H9 (cell line): Measurements from ENCODE around the gene TRPM8. TPM values are rescaled to one million over a fixed set of nuclear protein-coding genes. Genes with fewer than 3 reads are reported as not detected.

Experiments used
- DNase-seq: peaks from one replicate; pipeline ENCODE4 v3.0.0-alpha.2; 2017
- H2AFZ ChIP-seq: one replicate; pipeline ENCODE4 v1.6.1; 2013; ENCODE audit warnings: mild to moderate bottlenecking, low read length, control low read depth, moderate library complexity
- H2AK5ac ChIP-seq: 2 replicates; pipeline ENCODE4 v1.6.1; 2013; ENCODE audit warnings: low read length, control low read depth, mixed read lengths; ENCODE audit not compliant: insufficient read length
- H2BK120ac ChIP-seq: one replicate; pipeline ENCODE4 v1.6.1; 2013; ENCODE audit warnings: low read depth, mild to moderate bottlenecking, low read length, control low read depth, inconsistent platforms; ENCODE audit not compliant: poor library complexity, severe bottlenecking
- H2BK12ac ChIP-seq: 2 replicates; pipeline ENCODE4 v1.6.1; 2013; ENCODE audit warnings: low read length, control low read depth, mixed read lengths, low read depth; ENCODE audit not compliant: insufficient read length
- H2BK15ac ChIP-seq: 2 replicates; pipeline ENCODE4 v1.6.1; 2013; ENCODE audit warnings: low read depth, low read length, control low read depth
- H2BK20ac ChIP-seq: one replicate; pipeline ENCODE4 v1.6.1; 2013; ENCODE audit warnings: low read depth, mild to moderate bottlenecking, low read length, control low read depth, inconsistent platforms; ENCODE audit not compliant: poor library complexity, severe bottlenecking
- H2BK5ac ChIP-seq: 2 replicates; pipeline ENCODE4 v1.6.1; 2013; ENCODE audit warnings: low read length, control low read depth, mixed read lengths; ENCODE audit not compliant: insufficient read length
- H3K14ac ChIP-seq: 2 replicates; pipeline ENCODE4 v1.6.1; 2013; ENCODE audit warnings: low read length, control low read depth; ENCODE audit not compliant: insufficient read depth
- H3K18ac ChIP-seq: 2 replicates; pipeline ENCODE4 v1.6.1; 2013; ENCODE audit warnings: low read depth, mild to moderate bottlenecking, mixed read lengths, low read length, control low read depth; ENCODE audit not compliant: insufficient read length
- H3K23ac ChIP-seq: 2 replicates; pipeline ENCODE4 v1.6.1; 2013; ENCODE audit warnings: low read length, control low read depth, mixed read lengths, low read depth; ENCODE audit not compliant: insufficient read length
- H3K23me2 ChIP-seq: 2 replicates; pipeline ENCODE4 v1.6.1; 2013; ENCODE audit warnings: low read depth, mild to moderate bottlenecking, mixed read lengths, low read length, control low read depth; ENCODE audit not compliant: insufficient read length, poor library complexity, severe bottlenecking
- H3K27ac ChIP-seq: 2 replicates; pipeline ENCODE4 v1.5.1; 2013; ENCODE audit warnings: low read length, control low read depth, mixed read lengths, low read depth; ENCODE audit not compliant: insufficient read length
- H3K27me3 ChIP-seq: 2 replicates; pipeline ENCODE4 v1.6.1; 2013; ENCODE audit warnings: low read length, control low read depth, inconsistent platforms; ENCODE audit not compliant: insufficient read depth
- H3K4ac ChIP-seq: 2 replicates; pipeline ENCODE4 v1.6.1; 2013; ENCODE audit warnings: low read depth, mild to moderate bottlenecking, control low read depth, inconsistent platforms, low read length, moderate library complexity
- H3K4me1 ChIP-seq: 2 replicates; pipeline ENCODE4 v1.6.1; 2013; ENCODE audit warnings: low read length, control low read depth, inconsistent platforms; ENCODE audit not compliant: insufficient read depth
- H3K4me2 ChIP-seq: 2 replicates; pipeline ENCODE4 v1.6.1; 2013; ENCODE audit warnings: low read length, control low read depth, mixed read lengths; ENCODE audit not compliant: insufficient read length, insufficient read depth
- H3K56ac ChIP-seq: 2 replicates; pipeline ENCODE4 v1.6.1; 2013; ENCODE audit warnings: low read depth, mild to moderate bottlenecking, mixed read lengths, low read length, control low read depth; ENCODE audit not compliant: insufficient read length
- H3K79me1 ChIP-seq: 2 replicates; pipeline ENCODE4 v1.6.1; 2013; ENCODE audit warnings: low read depth, mild to moderate bottlenecking, moderate library complexity, low read length, control low read depth, inconsistent platforms; ENCODE audit not compliant: insufficient read depth, poor library complexity, severe bottlenecking
- H3K79me2 ChIP-seq: 2 replicates; pipeline ENCODE4 v1.6.1; 2013; ENCODE audit warnings: low read length, control low read depth, inconsistent platforms; ENCODE audit not compliant: insufficient read depth
- H3K9ac ChIP-seq: 2 replicates; pipeline ENCODE4 v1.6.1; 2013; ENCODE audit warnings: low read length, control low read depth, mixed read lengths; ENCODE audit not compliant: insufficient read length; ENCODE audit errors: extremely low read depth
- H3K9me3 ChIP-seq: one replicate; pipeline ENCODE4 v1.6.1; 2013; ENCODE audit warnings: low read depth, low read length, inconsistent platforms; ENCODE audit not compliant: control insufficient read depth
- H3T11ph ChIP-seq: one replicate; pipeline ENCODE4 v1.6.1; 2013; ENCODE audit warnings: mild to moderate bottlenecking, low read length, control low read depth, inconsistent platforms
- H4K20me1 ChIP-seq: one replicate; pipeline ENCODE4 v1.6.1; 2013; ENCODE audit not compliant: control insufficient read depth, insufficient read length, insufficient read depth
- H4K5ac ChIP-seq: 2 replicates; pipeline ENCODE4 v1.6.1; 2013; ENCODE audit warnings: low read depth, mild to moderate bottlenecking, mixed read lengths, low read length, control low read depth; ENCODE audit not compliant: insufficient read length
- H4K8ac ChIP-seq: replicated peaks from 2 replicates; pipeline ENCODE4 v1.6.1; 2013; ENCODE audit warnings: low read length, control low read depth, mixed read lengths, low read depth; ENCODE audit not compliant: insufficient read length
- H4K91ac ChIP-seq: 2 replicates; pipeline ENCODE4 v1.6.1; 2013; ENCODE audit warnings: low read depth, mild to moderate bottlenecking, moderate library complexity, mixed read lengths, low read length, control low read depth; ENCODE audit not compliant: insufficient read length
- H3K27ac Mint-ChIP-seq, 3 experiments: 2 replicates in 2 of 3; 3 replicates in 1 of 3; pipeline ENCODE4 v1.8.0; 2020 to 2021; ENCODE audit warnings: mixed read lengths in 3 of 3, mild to moderate bottlenecking in 1 of 3, moderate library complexity in 1 of 3
- H3K27me3 Mint-ChIP-seq: 2 replicates; pipeline ENCODE4 v1.8.0; 2021; ENCODE audit warnings: low read depth, mild to moderate bottlenecking, moderate library complexity, mixed read lengths
- H3K36me3 Mint-ChIP-seq, 3 experiments: 2 replicates in 2 of 3; 3 replicates in 1 of 3; pipeline ENCODE4 v1.8.0; 2020 to 2021; ENCODE audit warnings: low read depth in 3 of 3, mixed read lengths in 3 of 3; ENCODE audit not compliant: insufficient read depth in 1 of 3
- H3K4me1 Mint-ChIP-seq, 2 experiments: 2 replicates each; pipeline ENCODE4 v1.8.0; 2020; ENCODE audit warnings: mixed read lengths in 2 of 2
- H3K4me3 Mint-ChIP-seq, 2 experiments: 2 replicates in 1 of 2; 3 replicates in 1 of 2; pipeline ENCODE4 v1.8.0; 2020 to 2021; ENCODE audit warnings: mild to moderate bottlenecking in 2 of 2, mixed read lengths in 2 of 2, moderate library complexity in 1 of 2
- H3K9me3 Mint-ChIP-seq, 2 experiments: 2 replicates in 1 of 2; 3 replicates in 1 of 2; pipeline ENCODE4 v1.8.0; 2020; ENCODE audit warnings: mild to moderate bottlenecking in 2 of 2, mixed read lengths in 2 of 2, moderate library complexity in 1 of 2
- WGBS: extraction: QIAGEN DNeasy Blood & Tissue Kit; methylation state at CpG from one replicate; pipeline ENCODE4 v1.1.7; 2013; ENCODE audit warnings: missing lambda C conversion rate, low lambda C conversion rate, mixed read lengths; ENCODE audit not compliant: insufficient read length; ENCODE audit errors: extremely low coverage; 5-methylcytosine and 5-hydroxymethylcytosine counted together
- total RNA-seq: library from RNA; stranded (reverse); gene quantifications from 2 replicates; pipeline ENCODE4 v1.2.1, GENCODE V29; 2021
- TF ChIP-seq, protein P1 (sequence below): fragments of 200-600 bp; sonication (generic); conservative IDR thresholded peaks from 3 replicates; pipeline ENCODE4 v1.8.0; 2021; ENCODE audit warnings: antibody characterized with exemption, mild to moderate bottlenecking

The TRPM8 gene
- total RNA-seq, 1 experiment from 2014 or later = 0.28 TPM

DNA sequence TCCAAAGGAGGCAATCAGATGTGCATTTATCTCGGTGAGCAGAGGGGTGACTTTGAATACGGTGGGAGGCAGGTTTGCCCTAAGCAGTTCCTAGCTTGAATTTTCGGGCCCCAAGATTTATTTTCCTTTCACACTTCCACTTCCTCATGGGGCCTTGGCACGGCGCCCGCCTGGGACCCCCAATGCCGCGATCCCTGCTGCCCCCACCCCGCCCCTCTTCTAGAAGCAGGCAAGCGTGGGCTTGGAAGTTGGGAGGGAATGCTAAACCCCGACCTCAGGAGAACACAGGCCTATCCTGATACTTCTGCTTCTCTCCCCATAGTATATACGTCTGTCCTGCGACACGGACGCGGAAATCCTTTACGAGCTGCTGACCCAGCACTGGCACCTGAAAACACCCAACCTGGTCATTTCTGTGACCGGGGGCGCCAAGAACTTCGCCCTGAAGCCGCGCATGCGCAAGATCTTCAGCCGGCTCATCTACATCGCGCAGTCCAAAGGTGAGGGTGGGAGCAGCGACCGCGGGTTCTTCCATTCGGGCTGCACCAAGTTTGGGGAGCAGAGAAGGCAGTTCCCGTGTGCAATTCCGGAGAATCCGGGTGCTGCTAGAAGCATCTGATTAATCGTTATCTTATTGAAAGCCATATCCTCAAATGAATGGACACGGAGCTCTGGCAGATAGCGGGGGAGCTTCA lies 21.6 kb downstream of the TRPM8 start:
- Histone ChIP-seq H3K23me2 (no peaks in the 10 kb centered on the region), H3T11ph (no peak overlapping the region), H2BK120ac (no peak overlapping the region), H3K79me1 (no peaks in the 10 kb centered on the region), H4K20me1 (no peaks in the 10 kb centered on the region), H4K5ac (no peak overlapping the region), H2BK12ac (no peak overlapping the region), H3K79me2 (no peaks in the 10 kb centered on the region), H3K56ac (no peak overlapping the region), H3K4me2 (no peak overlapping the region), H3K4me1 (no peaks in the 10 kb centered on the region), H4K8ac (no peak overlapping the region), H4K91ac (no peak overlapping the region), H2BK20ac (no peak overlapping the region), H2AFZ (no peak overlapping the region), H3K14ac (no peak overlapping the region), H2BK5ac (no peak overlapping the region), H3K4ac (no peak overlapping the region), H3K9me3 (no peaks in the 10 kb centered on the region), H3K9ac (no peak overlapping the region), H3K27me3 (0 out of 2 replicates have a peak, but pooled peaks cover 2% of the 10 kb centered on the region), H3K27ac (no peak overlapping the region), H3K23ac (no peak overlapping the region), H2AK5ac (no peak overlapping the region), H2BK15ac (no peak overlapping the region), H3K18ac (no peak overlapping the region)
- H3K4me3 Mint-ChIP-seq = peak overlapping the region in 1 of 2 experiments; percentile 65; a peak in 2 of 5 replicates
- H3K27me3 Mint-ChIP-seq = peaks cover 23% of the 10 kb centered on the region
- WGBS = no CpG with 5 or more reads among the region's 36 CpGs
- no peak overlapping the region for H3K27ac Mint-ChIP-seq
- H3K4me1 Mint-ChIP-seq = peaks cover 0 to 7% of the 10 kb centered on the region in 2 experiments; a peak in 2 of 4 replicates
- TF ChIP-seq, protein P1, sequence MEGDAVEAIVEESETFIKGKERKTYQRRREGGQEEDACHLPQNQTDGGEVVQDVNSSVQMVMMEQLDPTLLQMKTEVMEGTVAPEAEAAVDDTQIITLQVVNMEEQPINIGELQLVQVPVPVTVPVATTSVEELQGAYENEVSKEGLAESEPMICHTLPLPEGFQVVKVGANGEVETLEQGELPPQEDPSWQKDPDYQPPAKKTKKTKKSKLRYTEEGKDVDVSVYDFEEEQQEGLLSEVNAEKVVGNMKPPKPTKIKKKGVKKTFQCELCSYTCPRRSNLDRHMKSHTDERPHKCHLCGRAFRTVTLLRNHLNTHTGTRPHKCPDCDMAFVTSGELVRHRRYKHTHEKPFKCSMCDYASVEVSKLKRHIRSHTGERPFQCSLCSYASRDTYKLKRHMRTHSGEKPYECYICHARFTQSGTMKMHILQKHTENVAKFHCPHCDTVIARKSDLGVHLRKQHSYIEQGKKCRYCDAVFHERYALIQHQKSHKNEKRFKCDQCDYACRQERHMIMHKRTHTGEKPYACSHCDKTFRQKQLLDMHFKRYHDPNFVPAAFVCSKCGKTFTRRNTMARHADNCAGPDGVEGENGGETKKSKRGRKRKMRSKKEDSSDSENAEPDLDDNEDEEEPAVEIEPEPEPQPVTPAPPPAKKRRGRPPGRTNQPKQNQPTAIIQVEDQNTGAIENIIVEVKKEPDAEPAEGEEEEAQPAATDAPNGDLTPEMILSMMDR = no peak
- H3K9me3 Mint-ChIP-seq = no peaks in the 10 kb centered on the region
- H3K36me3 Mint-ChIP-seq = no peaks in the 10 kb centered on the region
- DNase-seq = no peak
